Breast epithelium (tissue), 4 donors: Measurements from ENCODE around the gene GMDS. TPM values are rescaled to one million over a fixed set of nuclear protein-coding genes. Genes with fewer than 3 reads are reported as not detected.

Source experiments
- DNase-seq, 2 donors: peaks; one replicate each; pipeline ENCODE4 v3.0.0-alpha.2; 2019; ENCODE audit warnings: low spot score in 2 of 2
- H3K27ac ChIP-seq, 2 donors: fragments of 200-600 bp; sonication (generic) in 1 of 2; one replicate each; pipeline ENCODE4 v1.5.1; 2016 to 2019; ENCODE audit warnings: mild to moderate bottlenecking in 1 of 2
- H3K27me3 ChIP-seq, 2 donors: fragments of 200-600 bp; sonication (generic) in 1 of 2; one replicate each; pipeline versions ENCODE4 v1.5.1 to v1.6.0; 2017 to 2019; ENCODE audit warnings: control low read depth in 1 of 2, mild to moderate bottlenecking in 1 of 2
- H3K36me3 ChIP-seq: fragments of 200-600 bp; one replicate; pipeline ENCODE4 v1.5.1; 2019
- H3K4me1 ChIP-seq, 2 donors: fragments of 200-600 bp; sonication (generic); one replicate each; pipeline ENCODE4 v1.5.1; 2016 to 2019; ENCODE audit warnings: control low read depth in 1 of 2
- H3K4me3 ChIP-seq, 3 donors: fragments of 200-600 bp; sonication (generic); 1 replicate in 2 of 3; 2 replicates in 1 of 3; pipeline ENCODE4 v1.5.1; 2016 to 2019; ENCODE audit warnings: mild to moderate bottlenecking in 3 of 3, moderate library complexity in 2 of 3
- H3K9me3 ChIP-seq, 2 donors: fragments of 200-600 bp; sonication (generic) in 1 of 2; one replicate each; pipeline ENCODE4 v1.5.1; 2016 to 2019; ENCODE audit warnings: control low read depth in 1 of 2
- CTCF ChIP-seq, 3 donors: fragments of 450-650 bp; IDR thresholded peaks; one replicate each; pipeline ENCODE4 v1.5.1; 2016 to 2017; ENCODE audit warnings: antibody characterized with exemption in 3 of 3, mild to moderate bottlenecking in 3 of 3, moderate library complexity in 3 of 3
- POLR2A ChIP-seq: fragments of 450-650 bp; IDR thresholded peaks from one replicate; pipeline ENCODE4 v1.6.1; 2016; ENCODE audit warnings: antibody characterized with exemption, mild to moderate bottlenecking, moderate library complexity
- POLR2AphosphoS5 ChIP-seq, 3 donors: sonication (generic); formaldehyde crosslinking; IDR thresholded peaks; one replicate each; pipeline ENCODE4 v1.6.1; 2017; ENCODE audit warnings: antibody characterized with exemption in 3 of 3
- intact Hi-C: fragments of 100-400 bp; cut with DNase I; formaldehyde crosslinking; loops from one replicate; pipeline ENCODE4 v1.15.1; 2023; ENCODE audit warnings: low total_unique reads
- total RNA-seq, 3 donors: library from RNA; depleted of rRNA; stranded (reverse); fragments of >200 nt; gene quantifications; one replicate each; pipeline ENCODE4 v1.1.0, GENCODE V29; 2016

GMDS gene
- total RNA-seq, 3 donors from 2014 or later, result 7.5 to 29.2 (median 17.0) TPM

DNA sequence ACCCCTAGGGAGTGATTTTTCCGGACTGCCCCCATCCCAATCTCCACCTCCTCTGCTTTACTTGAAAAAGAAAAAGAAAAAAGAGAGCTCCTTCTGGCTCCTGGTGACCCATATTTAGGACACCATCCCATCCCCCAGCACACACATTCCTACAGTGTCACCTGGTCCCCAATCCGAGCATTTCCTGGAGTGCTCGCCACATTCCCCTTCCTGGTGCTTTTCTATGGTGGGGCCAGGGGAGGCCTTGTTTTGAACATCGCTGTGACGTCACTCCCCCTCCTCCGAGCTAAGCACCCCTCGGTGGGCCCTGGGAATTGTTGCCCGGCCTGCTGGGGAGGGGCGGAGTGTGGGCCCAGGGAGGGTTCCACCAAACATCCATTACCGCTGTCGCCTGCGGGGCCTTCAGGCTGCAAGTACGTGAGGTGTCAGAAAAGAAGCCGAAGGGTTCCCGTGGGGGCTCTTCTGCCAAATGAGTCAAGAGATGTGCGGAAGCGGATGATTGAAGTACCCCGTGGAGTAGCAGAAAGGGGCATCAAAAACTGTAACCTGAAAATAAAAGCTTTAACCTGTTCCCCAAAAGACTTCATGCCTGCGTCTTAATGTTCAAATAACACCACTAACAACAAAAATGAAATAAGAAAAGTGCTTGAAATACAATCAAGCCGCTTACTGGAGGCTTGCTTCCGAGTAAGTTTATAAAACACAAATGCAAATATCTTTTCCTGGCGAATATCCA is 638.5 kb downstream of the GMDS start:
- intact Hi-C loops, result loop anchor here (10.0 kb wide), 1 partner anchor 738 kb away; no protein-coding TSS in a partner anchor
- no peaks in the 10 kb centered on the region for H3K36me3 ChIP-seq
- H3K4me3 ChIP-seq, result no peak overlapping the region
- H3K9me3 ChIP-seq, result no peaks in the 10 kb centered on the region
- H3K27ac ChIP-seq, result no peak overlapping the region
- DNase-seq, result no peak
- H3K4me1 ChIP-seq, result peaks cover 0 to 7% of the 10 kb centered on the region in 2 donors
- no peak for TF ChIP-seq POLR2AphosphoS5 (IDR thresholded peaks at IDR 0.05)
- TF ChIP-seq CTCF (IDR thresholded peaks at IDR 0.05), result no peak
- no peak for TF ChIP-seq POLR2A
- H3K27me3 ChIP-seq, result peaks cover 0 to 35% of the 10 kb centered on the region in 2 donors

- H3K4me1 ChIP-seq, result peaks cover 0 to 7% of the 10 kb centered on the region in 2 donors
- no peaks in the 10 kb centered on the region for H3K36me3 ChIP-seq
- no peak for DNase-seq
- no peak for TF ChIP-seq POLR2AphosphoS5 (IDR thresholded peaks at IDR 0.05)
- no peak for TF ChIP-seq CTCF (IDR thresholded peaks at IDR 0.05)
- no peak for TF ChIP-seq POLR2A
- no peak overlapping the region for H3K4me3 ChIP-seq
- no peaks in the 10 kb centered on the region for H3K9me3 ChIP-seq
- intact Hi-C loops, result loop anchor here (10.0 kb wide), 1 partner anchor 739 kb away; no protein-coding TSS in a partner anchor
- no peak overlapping the region for H3K27ac ChIP-seq
- peaks cover 0 to 44% of the 10 kb centered on the region in 2 donors for H3K27me3 ChIP-seq
Observed at GRCh38 chr6:1605893-1606779, 639.3 kb downstream of the GMDS start.

- Histone ChIP-seq H3K9me3 (no peaks in the 10 kb centered on the region), H3K4me3 (peak overlapping the region; percentile 43 to 67 (median 50)), H3K4me1 (peaks cover 0 to 7% of the 10 kb centered on the region in 2 donors), H3K27me3 (peaks cover 0 to 44% of the 10 kb centered on the region in 2 donors), H3K27ac (no peak overlapping the region), H3K36me3 (no peaks in the 10 kb centered on the region)
- no peak for TF ChIP-seq POLR2AphosphoS5 (IDR thresholded peaks at IDR 0.05)
- TF ChIP-seq CTCF (IDR thresholded peaks at IDR 0.05), result no peak
- TF ChIP-seq POLR2A, result no peak
- DNase-seq, result no peak
- intact Hi-C loops, result loop anchor here (10.0 kb wide), 1 partner anchor 740 kb away; no protein-coding TSS in a partner anchor
Observed at GRCh38 chr6:1605004-1605892, 640.2 kb downstream of the GMDS start.

GRCh38 chr6:1604158-1605003 is 641.0 kb downstream of the GMDS start:
- no peaks in the 10 kb centered on the region for H3K36me3 ChIP-seq
- intact Hi-C loops, result loop anchor here (5.0 to 10.0 kb wide), 2 partner anchors 503 to 740 kb away; no protein-coding TSS in a partner anchor
- TF ChIP-seq POLR2A (no peak), POLR2AphosphoS5 (IDR thresholded peaks at IDR 0.05) (no peak), CTCF (IDR thresholded peaks at IDR 0.05) (peak; percentile 55 to 95 (median 59))
- peaks cover 0 to 7% of the 10 kb centered on the region in 2 donors for H3K4me1 ChIP-seq
- peak overlapping the region; percentile 43 to 67 (median 50) for H3K4me3 ChIP-seq
- DNase-seq, result no peak
- H3K9me3 ChIP-seq, result no peaks in the 10 kb centered on the region
- peaks cover 0 to 44% of the 10 kb centered on the region in 2 donors for H3K27me3 ChIP-seq
- H3K27ac ChIP-seq, result peak overlapping the region in 1 of 2 donors; percentile 29
